ENCODE results near the gene RBFOX2.

DNA sequence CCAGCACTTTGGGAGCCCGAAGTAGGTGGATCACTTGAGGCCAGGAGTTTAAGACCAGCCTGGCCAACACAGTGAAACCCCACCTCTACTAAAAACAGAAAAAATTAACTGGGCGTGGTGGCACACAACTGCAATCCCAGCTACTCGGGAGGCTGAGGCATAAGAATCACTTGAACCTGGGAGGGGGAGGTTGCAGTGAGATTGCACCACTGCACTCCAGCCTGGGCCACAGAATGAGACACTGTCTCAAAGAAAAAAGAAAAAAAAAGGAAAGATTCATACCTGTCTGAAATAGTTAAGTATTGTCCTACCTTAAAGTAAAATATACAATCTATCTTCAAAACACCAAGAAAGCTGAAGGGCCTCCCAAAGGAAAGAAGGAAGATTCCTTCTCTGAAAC, 20.1 kb downstream of the RBFOX2 start:
- TF ChIP-seq, protein P1, sequence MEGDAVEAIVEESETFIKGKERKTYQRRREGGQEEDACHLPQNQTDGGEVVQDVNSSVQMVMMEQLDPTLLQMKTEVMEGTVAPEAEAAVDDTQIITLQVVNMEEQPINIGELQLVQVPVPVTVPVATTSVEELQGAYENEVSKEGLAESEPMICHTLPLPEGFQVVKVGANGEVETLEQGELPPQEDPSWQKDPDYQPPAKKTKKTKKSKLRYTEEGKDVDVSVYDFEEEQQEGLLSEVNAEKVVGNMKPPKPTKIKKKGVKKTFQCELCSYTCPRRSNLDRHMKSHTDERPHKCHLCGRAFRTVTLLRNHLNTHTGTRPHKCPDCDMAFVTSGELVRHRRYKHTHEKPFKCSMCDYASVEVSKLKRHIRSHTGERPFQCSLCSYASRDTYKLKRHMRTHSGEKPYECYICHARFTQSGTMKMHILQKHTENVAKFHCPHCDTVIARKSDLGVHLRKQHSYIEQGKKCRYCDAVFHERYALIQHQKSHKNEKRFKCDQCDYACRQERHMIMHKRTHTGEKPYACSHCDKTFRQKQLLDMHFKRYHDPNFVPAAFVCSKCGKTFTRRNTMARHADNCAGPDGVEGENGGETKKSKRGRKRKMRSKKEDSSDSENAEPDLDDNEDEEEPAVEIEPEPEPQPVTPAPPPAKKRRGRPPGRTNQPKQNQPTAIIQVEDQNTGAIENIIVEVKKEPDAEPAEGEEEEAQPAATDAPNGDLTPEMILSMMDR (IDR thresholded peaks at IDR 0.05), result no peak
- TF ChIP-seq SIN3A (IDR thresholded peaks at IDR 0.05; ENCODE audit: borderline replicate concordance, insufficient read depth, low read depth, low read length) (no peak), POLR2AphosphoS5 (IDR thresholded peaks at IDR 0.05; ENCODE audit: low read depth, low read length) (no peak), TCF7L2 (IDR thresholded peaks at IDR 0.05; ENCODE audit: low read depth, low read length) (no peak)
- TF ChIP-seq, protein P2, sequence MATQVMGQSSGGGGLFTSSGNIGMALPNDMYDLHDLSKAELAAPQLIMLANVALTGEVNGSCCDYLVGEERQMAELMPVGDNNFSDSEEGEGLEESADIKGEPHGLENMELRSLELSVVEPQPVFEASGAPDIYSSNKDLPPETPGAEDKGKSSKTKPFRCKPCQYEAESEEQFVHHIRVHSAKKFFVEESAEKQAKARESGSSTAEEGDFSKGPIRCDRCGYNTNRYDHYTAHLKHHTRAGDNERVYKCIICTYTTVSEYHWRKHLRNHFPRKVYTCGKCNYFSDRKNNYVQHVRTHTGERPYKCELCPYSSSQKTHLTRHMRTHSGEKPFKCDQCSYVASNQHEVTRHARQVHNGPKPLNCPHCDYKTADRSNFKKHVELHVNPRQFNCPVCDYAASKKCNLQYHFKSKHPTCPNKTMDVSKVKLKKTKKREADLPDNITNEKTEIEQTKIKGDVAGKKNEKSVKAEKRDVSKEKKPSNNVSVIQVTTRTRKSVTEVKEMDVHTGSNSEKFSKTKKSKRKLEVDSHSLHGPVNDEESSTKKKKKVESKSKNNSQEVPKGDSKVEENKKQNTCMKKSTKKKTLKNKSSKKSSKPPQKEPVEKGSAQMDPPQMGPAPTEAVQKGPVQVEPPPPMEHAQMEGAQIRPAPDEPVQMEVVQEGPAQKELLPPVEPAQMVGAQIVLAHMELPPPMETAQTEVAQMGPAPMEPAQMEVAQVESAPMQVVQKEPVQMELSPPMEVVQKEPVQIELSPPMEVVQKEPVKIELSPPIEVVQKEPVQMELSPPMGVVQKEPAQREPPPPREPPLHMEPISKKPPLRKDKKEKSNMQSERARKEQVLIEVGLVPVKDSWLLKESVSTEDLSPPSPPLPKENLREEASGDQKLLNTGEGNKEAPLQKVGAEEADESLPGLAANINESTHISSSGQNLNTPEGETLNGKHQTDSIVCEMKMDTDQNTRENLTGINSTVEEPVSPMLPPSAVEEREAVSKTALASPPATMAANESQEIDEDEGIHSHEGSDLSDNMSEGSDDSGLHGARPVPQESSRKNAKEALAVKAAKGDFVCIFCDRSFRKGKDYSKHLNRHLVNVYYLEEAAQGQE (IDR thresholded peaks at IDR 0.05; ENCODE audit: insufficient read depth in 1 of 2, low read depth in 2 of 2, low read length in 1 of 2), result no peak

All from Panc1 (cell line).